Fibroblast of skin of scalp (primary cell): ENCODE results near the gene NRCAM.

Experiments used
- DNase-seq: peaks from one replicate; pipeline ENCODE4 v3.0.0-alpha.2; 2013

The NRCAM gene

GRCh38 chr7:108424013-108424412 is 32.2 kb downstream of the NRCAM start:
- DNase-seq: no peak

DNA sequence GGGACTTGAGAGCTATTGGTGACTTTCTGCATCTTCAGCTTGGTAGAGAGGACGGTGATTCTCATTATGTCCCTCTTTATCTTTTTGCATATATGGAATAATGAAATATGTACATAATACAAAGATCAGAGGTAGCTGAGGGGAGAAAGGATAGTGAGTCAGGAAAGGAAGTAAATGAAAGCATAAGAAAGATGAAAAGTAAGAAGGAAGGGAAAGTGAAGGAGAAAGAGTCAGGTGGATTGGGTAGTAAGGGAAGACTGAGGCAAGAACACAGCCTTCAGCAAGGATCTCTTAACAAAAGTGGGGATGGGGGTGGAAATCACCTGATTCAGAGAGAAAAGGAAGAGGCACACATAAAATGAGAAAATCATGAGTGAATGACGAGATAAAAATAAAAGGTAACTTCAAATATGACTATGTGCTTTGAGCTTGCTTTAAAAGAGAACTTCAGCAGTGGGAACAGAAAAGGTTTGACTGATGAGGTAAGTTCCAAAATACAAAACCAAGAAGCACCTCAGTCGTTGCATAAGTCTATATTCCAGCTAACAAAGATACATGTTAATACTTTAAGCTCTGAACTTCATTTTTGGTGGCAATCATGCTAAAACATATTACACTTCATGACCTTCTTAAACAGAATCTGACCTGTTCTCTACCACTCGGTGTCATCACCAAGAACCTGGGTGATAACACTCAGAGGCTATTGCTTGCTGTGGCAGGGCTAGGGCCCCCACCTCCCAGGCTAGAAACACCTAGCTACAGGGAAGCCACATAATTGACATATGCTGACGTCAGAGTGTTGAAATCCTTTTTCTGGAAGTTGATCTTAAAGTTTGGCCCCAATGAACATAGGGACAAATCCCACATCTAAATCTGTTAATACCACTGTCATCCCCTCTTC is 32.9 kb downstream of the NRCAM start:
- no peak for DNase-seq

- DNase-seq: no peak
These were observed 34.4 kb downstream of the NRCAM start for GRCh38 chr7:108421720-108422331.

- peak; percentile 75 for DNase-seq
These were observed 36.0 kb downstream of the NRCAM start for GRCh38 chr7:108419961-108420908.

- no peak for DNase-seq
These were observed 37.3 kb downstream of the NRCAM start for GRCh38 chr7:108418946-108419345.

DNA sequence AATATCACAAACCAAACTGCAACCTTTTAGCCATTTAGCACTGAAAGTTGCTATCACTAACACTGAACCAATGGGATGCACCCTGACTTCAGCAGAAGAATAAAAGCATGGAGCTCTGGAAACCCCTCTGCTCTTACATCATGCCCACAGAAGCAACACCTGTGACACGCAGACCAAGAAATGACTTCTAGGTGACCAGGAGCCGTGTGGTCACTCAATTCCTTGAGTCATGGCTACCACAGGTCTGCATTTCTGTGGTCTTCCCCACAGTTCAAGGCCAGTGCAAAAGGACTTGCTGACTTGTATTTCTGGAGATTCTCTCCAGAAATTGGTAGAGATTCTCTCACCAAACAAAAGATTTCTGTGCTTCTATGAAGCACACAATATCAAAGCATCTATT is 38.3 kb downstream of the NRCAM start:
- DNase-seq: no peak

GRCh38 chr7:108417144-108417543 is 39.1 kb downstream of the NRCAM start:
- DNase-seq: no peak

DNA sequence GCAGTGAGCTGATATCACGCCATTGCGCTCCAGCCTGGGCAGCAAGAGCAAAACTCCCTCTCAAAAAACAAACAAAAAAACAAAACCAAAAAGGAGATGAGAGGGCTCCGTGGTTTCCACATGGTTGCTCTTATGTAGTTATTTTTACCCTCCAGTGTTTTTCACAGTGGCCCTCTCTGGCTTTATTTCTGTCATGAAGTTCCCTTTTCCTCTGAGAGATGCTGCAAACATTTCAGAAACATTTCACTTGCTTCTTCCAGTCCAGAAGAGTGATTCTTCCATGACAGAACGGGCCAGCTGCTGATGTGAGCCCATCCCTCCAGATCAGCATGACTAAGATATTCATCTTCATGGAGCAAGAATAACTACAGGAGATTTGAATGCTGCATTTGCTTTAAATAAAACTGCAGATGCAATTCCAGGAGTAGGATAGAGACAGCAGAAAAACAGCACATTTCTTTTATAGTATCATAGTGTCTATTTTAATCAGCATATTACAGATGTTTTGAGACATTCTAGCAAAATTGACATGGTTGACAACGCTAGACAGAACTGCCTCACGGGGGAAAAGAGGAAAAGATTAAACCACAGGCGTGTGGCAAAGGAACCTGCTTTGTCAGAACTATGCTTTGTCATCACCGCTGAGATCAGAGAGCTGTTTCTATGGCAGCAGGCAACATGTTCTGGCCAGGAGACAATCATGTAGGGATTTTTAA is 40.3 kb downstream of the NRCAM start:
- peak; percentile 40 for DNase-seq

DNA sequence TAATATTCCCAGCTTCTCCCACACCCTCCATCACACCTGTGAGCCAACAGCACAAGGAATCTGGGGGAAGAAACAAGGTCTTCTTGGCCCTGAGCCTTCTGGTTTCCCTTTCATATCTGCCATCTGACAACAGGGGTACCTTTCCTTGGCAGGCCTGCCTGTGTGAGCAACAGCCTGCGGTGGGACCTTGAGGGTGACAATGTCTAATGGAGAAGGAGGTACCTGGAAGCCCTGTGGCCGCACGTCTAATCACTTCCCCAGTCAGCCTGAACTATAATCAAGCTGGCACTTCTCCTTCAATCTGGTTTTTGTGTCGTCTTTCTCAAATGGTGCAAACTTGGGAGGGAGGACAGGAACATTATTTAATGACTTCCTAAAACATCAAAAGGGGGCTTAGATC is 41.2 kb downstream of the NRCAM start:
- no peak for DNase-seq

DNA sequence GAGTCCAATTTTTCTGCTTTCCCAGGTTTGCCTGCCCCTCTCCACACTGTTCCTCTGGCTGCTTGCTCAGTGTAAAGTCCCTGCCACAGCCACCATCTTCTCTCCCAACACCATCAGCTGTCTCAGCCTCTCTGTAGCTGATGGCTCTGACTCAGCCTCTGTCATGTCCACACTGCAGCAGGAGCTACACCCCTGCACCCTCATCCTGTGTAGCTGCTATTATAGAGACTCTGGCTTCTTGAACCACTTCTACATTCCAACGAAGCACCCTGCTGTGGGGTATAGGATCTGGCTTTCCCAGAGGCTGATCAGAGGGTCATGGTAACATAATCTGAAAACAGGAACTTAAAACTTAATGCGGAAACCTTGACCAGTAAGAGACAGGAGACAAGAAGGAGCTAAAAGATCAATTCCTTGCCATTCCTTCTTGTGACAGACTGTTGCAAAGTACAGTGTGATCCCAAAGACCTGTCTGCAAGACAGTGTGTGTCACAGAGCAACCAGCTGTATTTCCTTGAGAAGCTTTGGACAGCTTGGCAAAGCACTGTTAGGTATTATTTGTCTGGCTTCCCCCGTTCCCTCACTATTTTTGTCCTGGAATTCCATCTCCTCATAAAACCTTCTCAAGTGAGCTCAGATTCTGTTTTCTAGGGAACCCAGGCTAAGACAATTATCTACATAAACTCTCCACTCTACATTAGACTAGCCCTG is 42.3 kb downstream of the NRCAM start:
- DNase-seq: peak; percentile 79

- DNase-seq: no peak
These were observed 42.9 kb downstream of the NRCAM start for GRCh38 chr7:108413337-108413736.

GRCh38 chr7:108409146-108409545 is 47.1 kb downstream of the NRCAM start:
- DNase-seq: no peak

GRCh38 chr7:108408296-108408991 is 47.8 kb downstream of the NRCAM start:
- DNase-seq: no peak

- DNase-seq: no peak
These were observed 48.6 kb downstream of the NRCAM start for GRCh38 chr7:108407676-108408075.

DNA sequence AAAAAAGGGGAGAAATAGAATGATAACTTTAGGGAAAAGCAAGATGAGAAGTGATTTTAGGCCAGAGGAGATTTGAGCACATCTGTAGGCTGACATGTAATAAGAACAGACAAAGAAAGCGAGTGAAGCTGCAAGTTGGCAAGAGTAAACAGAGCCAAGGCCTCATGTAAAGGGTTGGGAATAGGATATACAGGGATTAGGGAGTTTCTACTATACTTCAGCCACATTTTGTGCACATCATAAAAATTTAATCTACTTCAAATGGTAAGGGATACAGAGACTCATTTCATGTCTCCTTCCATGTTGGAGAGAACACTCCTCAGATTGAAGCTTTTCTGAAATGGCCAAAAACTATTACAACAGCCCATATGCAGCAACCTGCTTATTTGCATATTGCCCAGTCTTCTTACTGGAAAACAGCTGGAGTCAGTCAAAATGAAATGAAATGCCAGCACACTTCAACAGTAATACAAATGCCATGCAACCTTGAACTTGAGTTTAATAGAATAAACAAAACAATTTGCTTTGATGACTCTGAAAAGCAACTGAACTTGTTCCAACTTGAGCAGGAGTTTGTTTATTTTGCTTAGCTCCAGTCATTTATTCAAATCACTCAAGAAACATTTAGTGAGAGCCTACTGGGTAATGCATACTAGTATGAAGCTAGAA is 49.9 kb downstream of the NRCAM start:
- DNase-seq: no peak

DNA sequence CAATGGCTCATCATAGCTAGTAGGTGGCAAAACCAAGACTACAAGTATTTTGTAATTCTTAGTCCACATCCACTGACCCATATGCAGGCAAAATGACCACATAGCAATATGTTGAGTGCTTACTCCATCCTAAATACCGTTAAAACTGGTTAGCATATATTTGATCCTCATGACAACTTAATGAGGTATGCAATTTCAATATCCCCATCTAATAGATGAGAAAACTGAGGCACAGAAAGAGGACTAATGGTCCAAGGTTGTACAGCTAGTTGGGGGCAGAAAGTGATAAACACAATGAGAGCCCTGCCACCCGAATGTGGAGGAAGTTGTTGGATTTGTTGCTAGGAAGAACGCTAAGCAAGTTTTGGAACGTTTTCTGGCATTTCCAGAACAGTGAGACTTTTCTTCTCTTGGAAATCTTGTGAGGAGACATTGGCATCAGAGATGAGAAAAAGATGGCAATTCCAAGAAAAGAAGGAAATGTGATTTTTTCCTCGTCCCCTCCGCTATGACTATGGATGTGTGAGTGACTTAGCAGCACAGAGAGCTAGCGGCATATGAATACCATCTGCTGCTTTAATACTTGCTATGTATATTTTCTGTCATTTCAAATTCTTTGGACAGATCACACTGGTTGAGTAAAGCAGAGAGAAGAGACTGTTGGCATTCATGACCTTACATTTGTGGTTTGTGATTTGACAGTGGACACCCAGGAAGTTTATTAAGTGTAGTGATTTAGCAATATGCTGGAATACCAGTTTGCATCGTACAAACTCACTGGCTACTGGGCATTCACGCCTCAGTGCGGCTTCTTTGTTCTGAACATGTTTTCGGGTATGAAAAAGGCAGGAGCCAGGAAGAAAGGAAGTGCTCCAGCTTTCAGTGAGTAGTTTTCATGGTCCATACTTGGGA is 51.5 kb downstream of the NRCAM start:
- DNase-seq: peak; percentile 24

DNA sequence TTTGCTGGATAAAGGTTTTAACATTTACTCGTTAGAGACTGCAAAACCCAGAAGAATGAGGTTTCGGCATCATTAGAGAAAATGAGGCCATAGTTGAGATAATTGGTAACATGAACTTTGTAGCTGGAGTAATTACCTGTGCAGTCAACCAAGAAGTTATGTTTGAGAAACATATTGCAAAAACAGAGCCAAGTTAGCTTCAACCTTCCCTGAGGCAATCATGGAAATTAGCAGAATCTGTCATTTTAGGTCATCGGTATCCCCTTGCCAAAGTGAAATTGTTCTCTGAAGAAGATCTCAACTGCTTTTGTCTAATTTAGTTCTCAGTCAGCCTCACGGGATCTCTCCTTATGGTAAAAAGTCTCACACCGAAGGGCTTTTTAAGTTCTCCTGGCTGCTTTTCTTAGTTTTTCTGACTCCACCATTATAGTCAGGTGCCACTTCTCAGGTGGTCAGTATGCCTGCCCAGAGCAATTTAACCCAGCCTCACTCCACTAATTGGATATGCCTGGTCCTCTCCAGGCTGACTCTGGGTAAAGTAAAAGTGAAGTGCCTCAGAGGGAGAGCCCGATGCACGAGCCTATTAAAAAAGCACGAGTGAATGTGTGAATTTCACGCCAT is 52.5 kb downstream of the NRCAM start:
- no peak for DNase-seq

GRCh38 chr7:108402865-108403264 is 53.4 kb downstream of the NRCAM start:
- DNase-seq: peak; percentile 38

GRCh38 chr7:108396080-108396479 is 60.2 kb downstream of the NRCAM start:
- DNase-seq: no peak
